Activated naive CD8-positive, alpha-beta T cell treated with anti-CD3 and anti-CD28 coated beads, Interleukin-2, amount 10 ng/mL, durations not matched to agents 7 days and 5 days (primary cell): Measurements from ENCODE around the gene AKAP6. TPM values are rescaled to one million over a fixed set of nuclear protein-coding genes. Genes with fewer than 3 reads are reported as not detected.

Source experiments
- ATAC-seq: fragments of 150-1000 bp; cut with Tn5 transposase; one replicate; pipeline ENCODE4 v1.10.0; 2021; ENCODE audit warnings: low read depth, moderate library complexity
- POLR2A ChIA-PET: fragments of 350-600 bp; sonication (Branson Sonifier 250); formaldehyde crosslinking; loops from one replicate; lab custom pipeline; 2021; ENCODE audit warnings: antibody characterized with exemption; lab: Charles Lee
- DNase-seq: peaks from one replicate; pipeline ENCODE4 v3.0.0; 2021
- H3K27ac Mint-ChIP-seq: one replicate; pipeline ENCODE4 v1.8.0; 2022; ENCODE audit warnings: mild to moderate bottlenecking, mixed read lengths
- H3K27me3 Mint-ChIP-seq: one replicate; pipeline ENCODE4 v1.8.0; 2022; ENCODE audit warnings: mild to moderate bottlenecking, moderate library complexity, mixed read lengths
- H3K36me3 Mint-ChIP-seq: one replicate; pipeline ENCODE4 v1.8.0; 2021; ENCODE audit warnings: mild to moderate bottlenecking, mixed read lengths
- H3K4me1 Mint-ChIP-seq: one replicate; pipeline ENCODE4 v1.8.0; 2021; ENCODE audit warnings: mixed read lengths
- H3K4me3 Mint-ChIP-seq: one replicate; pipeline ENCODE4 v1.8.0; 2022; ENCODE audit warnings: mild to moderate bottlenecking, moderate library complexity, mixed read lengths
- H3K9me3 Mint-ChIP-seq: one replicate; pipeline ENCODE4 v1.8.0; 2021; ENCODE audit warnings: mixed read lengths
- total RNA-seq, 2 experiments: library from RNA; stranded (reverse); gene quantifications; one replicate each; pipeline ENCODE4 v1.2.3, GENCODE V29; 2021

The AKAP6 gene
- total RNA-seq, 2 experiments from 2014 or later = 1.00 to 1.8 TPM

DNA sequence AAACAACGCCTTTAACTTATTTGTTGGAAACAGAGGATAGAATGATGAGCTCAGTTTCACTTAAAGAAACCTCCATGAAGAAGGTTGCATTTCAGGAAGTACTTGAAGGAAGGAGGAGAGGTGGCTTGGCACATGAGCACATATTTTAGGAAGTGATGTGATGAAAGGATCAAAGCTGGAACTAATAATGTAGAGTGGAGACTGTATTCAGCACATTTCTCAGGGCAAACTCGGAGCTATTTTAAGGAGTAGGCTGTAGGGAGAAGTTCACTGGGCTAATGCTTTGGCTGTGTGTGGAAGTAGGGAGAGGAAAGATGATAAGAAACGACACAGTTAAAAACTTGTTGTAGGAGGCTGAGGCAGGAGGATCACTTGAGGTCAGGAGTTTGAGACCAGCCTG is 272.8 kb downstream of the AKAP6 start:
- H3K4me3 Mint-ChIP-seq = no peak overlapping the region
- no peaks in the 10 kb centered on the region for H3K36me3 Mint-ChIP-seq
- H3K27ac Mint-ChIP-seq = no peak overlapping the region
- H3K27me3 Mint-ChIP-seq = no peaks in the 10 kb centered on the region
- DNase-seq = no peak
- no peaks in the 10 kb centered on the region for H3K4me1 Mint-ChIP-seq
- POLR2A ChIA-PET = no interaction called here
- no peak for ATAC-seq
- no peaks in the 10 kb centered on the region for H3K9me3 Mint-ChIP-seq

DNA sequence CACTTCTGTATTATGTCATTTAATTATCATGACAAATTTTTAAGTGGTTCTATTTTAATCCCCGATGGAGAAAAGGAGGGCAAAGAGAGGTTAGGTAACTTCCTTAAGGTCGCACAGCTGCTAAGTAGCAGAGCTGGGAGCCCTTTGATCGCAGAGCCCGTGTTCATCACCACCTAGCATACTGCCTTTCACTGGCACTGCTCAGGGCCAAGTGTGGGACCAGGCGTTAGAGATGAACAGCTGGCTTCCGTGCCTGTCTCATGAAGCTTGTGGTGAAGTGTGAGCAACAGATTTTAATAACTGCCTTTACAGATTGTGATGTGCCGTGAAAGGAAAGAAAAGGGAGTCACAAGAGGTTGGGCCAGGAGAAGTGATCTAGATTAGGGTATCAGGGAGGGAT is 273.6 kb downstream of the AKAP6 start:
- ATAC-seq (no peak), DNase-seq (no peak)
- H3K4me1 Mint-ChIP-seq = no peaks in the 10 kb centered on the region
- POLR2A ChIA-PET = no interaction called here
- H3K9me3 Mint-ChIP-seq = no peaks in the 10 kb centered on the region
- no peak overlapping the region for H3K27ac Mint-ChIP-seq
- H3K36me3 Mint-ChIP-seq = no peaks in the 10 kb centered on the region
- H3K27me3 Mint-ChIP-seq = no peaks in the 10 kb centered on the region
- H3K4me3 Mint-ChIP-seq = no peak overlapping the region

DNA sequence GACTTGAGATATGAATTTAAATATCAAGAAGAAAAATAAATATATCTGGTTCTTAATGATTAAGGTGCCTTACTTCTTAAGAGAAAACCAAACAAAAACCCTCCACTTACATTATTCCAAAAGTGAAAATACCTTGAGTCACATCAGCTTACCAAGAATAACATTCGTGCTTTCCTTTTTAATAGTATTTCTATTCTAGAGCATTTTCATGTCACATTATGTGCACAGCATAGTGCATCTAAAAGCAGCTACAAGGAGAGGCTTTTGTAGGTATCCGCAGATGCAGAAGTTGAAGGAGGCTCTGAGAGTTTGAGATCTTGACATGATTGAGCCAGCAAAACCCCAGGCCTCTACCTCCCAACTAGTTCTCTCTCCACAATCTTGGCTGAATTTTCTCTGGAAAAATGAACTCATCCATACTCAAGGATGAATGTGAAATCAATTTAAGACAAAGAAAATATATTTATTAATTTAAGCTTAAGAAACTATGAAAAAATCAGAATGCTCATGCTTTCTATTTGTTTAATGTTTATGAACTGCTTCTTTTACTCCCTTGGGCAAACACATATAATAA is 275.0 kb downstream of the AKAP6 start:
- H3K36me3 Mint-ChIP-seq = no peaks in the 10 kb centered on the region

DNA sequence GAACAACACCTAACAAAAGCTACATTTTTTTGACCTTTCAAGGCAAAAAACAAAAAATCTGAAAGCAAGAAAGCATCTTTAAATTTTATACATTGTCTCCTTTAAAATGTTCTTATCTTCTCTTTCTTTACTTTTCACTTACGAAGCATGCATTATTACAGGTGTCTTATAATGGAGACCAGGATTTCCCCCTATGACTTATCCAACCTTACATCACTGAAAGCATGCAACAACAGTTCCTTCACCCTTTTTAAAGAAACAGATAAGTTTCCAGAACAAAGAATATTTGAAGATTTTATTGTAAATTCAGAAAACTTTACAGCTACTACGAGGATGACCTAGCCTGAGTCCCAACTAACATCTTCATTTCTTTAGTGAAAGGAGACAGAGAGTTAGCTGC is 277.2 kb downstream of the AKAP6 start:
- no peaks in the 10 kb centered on the region for H3K9me3 Mint-ChIP-seq
- H3K27ac Mint-ChIP-seq = no peak overlapping the region
- no peak for ATAC-seq
- no peak for DNase-seq
- POLR2A ChIA-PET = no interaction called here
- H3K4me1 Mint-ChIP-seq = no peaks in the 10 kb centered on the region
- no peaks in the 10 kb centered on the region for H3K36me3 Mint-ChIP-seq
- no peaks in the 10 kb centered on the region for H3K27me3 Mint-ChIP-seq
- no peak overlapping the region for H3K4me3 Mint-ChIP-seq

More for the DNA sequence above, 275.0 kb downstream of the AKAP6 start:
- DNase-seq = no peak
- no peaks in the 10 kb centered on the region for H3K27me3 Mint-ChIP-seq
- no peak overlapping the region for H3K4me3 Mint-ChIP-seq
- no peak for ATAC-seq
- H3K9me3 Mint-ChIP-seq = no peaks in the 10 kb centered on the region
- H3K4me1 Mint-ChIP-seq = no peaks in the 10 kb centered on the region
- POLR2A ChIA-PET = no interaction called here
- no peak overlapping the region for H3K27ac Mint-ChIP-seq

DNA sequence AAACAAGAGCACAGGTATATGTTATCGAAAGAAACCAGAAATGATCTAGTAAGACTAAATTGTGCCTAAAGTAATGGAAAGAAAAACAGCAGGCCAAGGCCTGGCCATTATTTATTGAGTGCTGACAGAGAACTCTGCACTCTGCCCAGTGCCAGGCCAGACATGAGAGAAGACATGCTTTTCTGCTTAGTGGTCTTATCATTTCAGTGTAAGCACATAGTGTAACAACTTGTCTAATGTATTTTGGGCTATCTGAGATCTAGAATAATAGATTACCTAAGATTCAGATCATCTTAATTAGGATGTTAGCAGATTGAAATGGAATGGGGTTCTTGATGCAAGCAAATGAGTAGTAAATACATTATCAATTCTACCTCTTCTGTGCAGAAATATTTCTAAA is 278.3 kb downstream of the AKAP6 start:
- Mint-ChIP-seq H3K36me3 (no peaks in the 10 kb centered on the region), H3K27ac (no peak overlapping the region), H3K4me3 (no peak overlapping the region), H3K4me1 (no peaks in the 10 kb centered on the region), H3K27me3 (no peaks in the 10 kb centered on the region), H3K9me3 (no peaks in the 10 kb centered on the region)
- ATAC-seq (no peak), DNase-seq (no peak)
- POLR2A ChIA-PET = no interaction called here

DNA sequence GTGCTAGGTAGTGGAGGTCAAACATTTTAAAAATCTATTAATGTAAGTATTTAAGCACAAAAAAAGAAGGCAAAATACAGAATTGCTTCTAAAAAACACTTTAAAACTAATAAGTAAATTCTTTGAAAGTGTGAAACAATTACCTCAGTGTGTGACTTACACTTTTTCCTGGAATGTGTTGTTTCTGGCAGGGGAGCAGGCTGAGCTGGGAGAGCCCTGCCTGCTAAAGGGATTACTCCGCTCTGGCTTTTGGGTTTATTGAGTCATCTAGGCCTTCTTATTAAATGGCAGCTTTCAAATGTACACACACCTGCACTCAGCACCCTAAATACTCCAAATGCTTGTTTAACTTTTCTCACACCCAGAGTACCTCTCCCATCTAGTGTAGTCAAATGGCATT is 279.8 kb downstream of the AKAP6 start:
- POLR2A ChIA-PET = no interaction called here
- peaks cover 2% of the 10 kb centered on the region for H3K27me3 Mint-ChIP-seq
- ATAC-seq = no peak
- no peak overlapping the region for H3K4me3 Mint-ChIP-seq
- no peaks in the 10 kb centered on the region for H3K4me1 Mint-ChIP-seq
- DNase-seq = no peak
- no peaks in the 10 kb centered on the region for H3K9me3 Mint-ChIP-seq
- no peaks in the 10 kb centered on the region for H3K36me3 Mint-ChIP-seq
- no peak overlapping the region for H3K27ac Mint-ChIP-seq

DNA sequence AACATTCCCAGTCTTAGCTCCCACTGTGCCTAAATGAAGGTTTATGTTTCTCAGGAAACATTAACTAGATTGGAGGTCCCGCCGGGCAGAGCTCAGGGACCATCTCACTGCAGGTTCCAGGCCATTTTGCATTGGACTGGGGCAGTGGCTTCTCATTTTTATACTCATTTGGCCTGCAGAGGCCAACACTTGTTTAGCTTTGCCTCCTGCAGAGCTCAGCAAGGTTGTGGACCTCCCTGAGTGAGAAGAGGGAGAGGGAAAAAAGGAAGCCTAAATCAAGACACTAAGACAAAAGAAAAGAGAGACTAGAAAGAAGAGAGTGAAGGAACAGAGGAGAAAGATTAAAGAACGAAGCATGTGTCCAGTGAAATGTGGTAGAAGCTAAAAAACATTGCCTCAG is 280.3 kb downstream of the AKAP6 start:
- Mint-ChIP-seq H3K4me1 (no peaks in the 10 kb centered on the region), H3K27me3 (peaks cover 2% of the 10 kb centered on the region), H3K9me3 (no peaks in the 10 kb centered on the region), H3K36me3 (no peaks in the 10 kb centered on the region), H3K27ac (no peak overlapping the region), H3K4me3 (no peak overlapping the region)
- POLR2A ChIA-PET = interaction anchor here (0.6 kb wide), 1 partner anchor 39 kb away, joined by 6 read pairs; no protein-coding TSS in a partner anchor
- no peak for DNase-seq
- no peak for ATAC-seq

DNA sequence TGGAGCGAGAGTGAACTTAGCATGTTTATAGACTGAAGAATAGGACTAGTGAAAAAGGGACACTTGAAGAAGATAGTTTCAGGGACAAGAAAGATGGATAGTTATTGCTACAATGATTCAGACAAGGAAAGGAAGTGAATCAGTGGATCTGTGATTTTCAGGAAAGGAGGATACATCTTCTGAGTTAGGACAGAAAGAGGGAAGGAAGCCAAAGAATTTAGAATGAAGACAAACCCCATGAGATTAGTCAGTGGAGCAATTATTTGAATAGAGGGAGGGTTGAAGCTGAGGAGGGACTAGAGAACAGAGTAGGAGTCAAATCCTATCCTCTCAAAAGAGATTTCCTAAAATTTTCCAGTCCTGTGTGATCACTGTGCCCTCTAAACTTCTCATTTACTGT is 282.7 kb downstream of the AKAP6 start:
- POLR2A ChIA-PET = no interaction called here
- H3K36me3 Mint-ChIP-seq = no peaks in the 10 kb centered on the region
- H3K9me3 Mint-ChIP-seq = peaks cover 4% of the 10 kb centered on the region
- H3K4me1 Mint-ChIP-seq = no peaks in the 10 kb centered on the region
- no peak overlapping the region for H3K27ac Mint-ChIP-seq
- DNase-seq (no peak), ATAC-seq (no peak)
- H3K4me3 Mint-ChIP-seq = no peak overlapping the region
- H3K27me3 Mint-ChIP-seq = peaks cover 2% of the 10 kb centered on the region

DNA sequence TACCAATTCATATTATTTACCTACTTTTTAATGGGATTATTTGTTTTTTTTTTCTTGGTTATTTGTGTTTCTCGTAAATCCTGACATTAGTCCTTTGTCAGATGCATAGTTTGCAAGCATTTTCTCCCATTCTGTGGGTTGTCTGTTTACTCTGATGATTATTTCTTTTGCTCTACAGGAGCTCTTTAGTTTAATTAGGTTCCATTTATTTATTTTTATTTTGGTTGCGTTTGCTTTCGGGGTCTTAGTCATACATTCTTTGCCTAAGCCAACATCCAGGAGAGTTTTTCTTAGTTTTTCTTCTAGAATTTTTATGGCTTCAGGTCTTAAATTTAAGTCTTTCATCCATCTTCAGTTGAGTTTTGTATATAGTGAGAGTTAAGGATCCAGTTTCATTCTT is 289.9 kb downstream of the AKAP6 start:
- Mint-ChIP-seq H3K9me3 (peaks cover 11% of the 10 kb centered on the region), H3K27me3 (no peaks in the 10 kb centered on the region), H3K36me3 (no peaks in the 10 kb centered on the region), H3K27ac (no peak overlapping the region), H3K4me3 (no peak overlapping the region), H3K4me1 (peaks cover 2% of the 10 kb centered on the region)
- no peak for DNase-seq
- POLR2A ChIA-PET = no interaction called here
- ATAC-seq = no peak

DNA sequence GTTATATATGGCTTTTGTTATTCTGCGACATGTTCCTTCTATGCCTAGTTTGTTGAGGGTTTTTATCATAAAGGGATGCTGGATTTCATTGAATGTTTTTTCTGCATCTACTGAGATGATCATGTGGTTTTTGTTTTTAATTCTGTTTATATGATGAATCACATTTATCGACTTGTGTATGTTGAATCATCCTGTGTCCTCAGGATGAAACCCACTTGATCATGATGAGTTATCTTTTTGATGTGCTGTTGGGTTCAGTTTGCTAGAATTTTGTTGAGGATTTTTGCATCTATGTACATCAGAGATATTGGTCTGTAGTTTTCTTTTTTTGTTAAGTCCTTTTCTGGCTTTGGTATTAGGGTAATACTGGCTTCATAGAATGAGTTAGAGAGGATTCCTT is 291.2 kb downstream of the AKAP6 start:
- H3K9me3 Mint-ChIP-seq = peaks cover 9% of the 10 kb centered on the region
- no peaks in the 10 kb centered on the region for H3K27me3 Mint-ChIP-seq
- no peak overlapping the region for H3K4me3 Mint-ChIP-seq
- no peak overlapping the region for H3K27ac Mint-ChIP-seq
- H3K4me1 Mint-ChIP-seq = peaks cover 2% of the 10 kb centered on the region
- POLR2A ChIA-PET = no interaction called here
- no peaks in the 10 kb centered on the region for H3K36me3 Mint-ChIP-seq
- no peak for DNase-seq
- ATAC-seq = no peak

DNA sequence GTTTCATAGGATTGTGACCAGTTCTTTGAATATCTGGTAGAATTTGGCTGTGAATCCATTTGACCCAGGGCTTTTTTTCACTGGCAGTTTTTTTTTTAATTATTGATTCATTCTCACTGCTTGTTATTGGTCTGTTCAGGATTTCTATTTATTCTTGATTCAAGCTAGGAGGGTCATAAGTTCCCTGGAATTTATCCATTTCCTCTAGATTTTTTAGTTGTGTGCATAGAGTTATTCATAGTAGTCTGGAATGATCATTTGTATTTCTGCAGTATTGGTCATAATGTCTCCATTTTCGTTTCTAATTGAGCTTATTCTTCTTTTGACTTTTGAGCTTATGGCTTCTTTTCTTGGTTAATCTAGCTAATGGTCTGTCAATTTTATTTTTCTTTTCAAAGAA is 291.6 kb downstream of the AKAP6 start:
- POLR2A ChIA-PET = no interaction called here
- H3K27me3 Mint-ChIP-seq = no peaks in the 10 kb centered on the region
- no peaks in the 10 kb centered on the region for H3K36me3 Mint-ChIP-seq
- ATAC-seq = no peak
- no peak overlapping the region for H3K27ac Mint-ChIP-seq
- no peak overlapping the region for H3K4me3 Mint-ChIP-seq
- DNase-seq = no peak
- peaks cover 9% of the 10 kb centered on the region for H3K9me3 Mint-ChIP-seq
- H3K4me1 Mint-ChIP-seq = peaks cover 2% of the 10 kb centered on the region

DNA sequence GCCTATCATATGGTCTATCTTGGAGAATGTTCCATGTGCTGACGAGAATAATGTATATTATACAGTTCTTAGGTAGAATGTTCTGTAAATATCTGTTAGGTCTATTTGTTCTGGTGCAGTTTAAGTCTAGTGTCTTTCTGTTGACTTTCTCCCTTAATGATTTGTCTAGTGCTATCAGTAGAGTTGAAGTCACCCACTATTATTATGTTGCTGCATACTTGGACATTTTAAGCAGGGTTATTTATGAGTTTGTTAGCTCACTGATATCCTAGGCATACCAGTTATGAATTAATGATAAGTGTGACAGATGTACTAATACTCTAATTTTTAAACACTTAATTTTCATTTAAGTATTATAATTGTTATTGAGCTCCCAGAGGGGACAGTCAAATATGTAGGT is 292.5 kb downstream of the AKAP6 start:
- Mint-ChIP-seq H3K27ac (no peak overlapping the region), H3K4me3 (no peak overlapping the region), H3K27me3 (no peaks in the 10 kb centered on the region), H3K4me1 (peaks cover 2% of the 10 kb centered on the region), H3K36me3 (no peaks in the 10 kb centered on the region), H3K9me3 (peaks cover 8% of the 10 kb centered on the region)
- DNase-seq (no peak), ATAC-seq (no peak)
- POLR2A ChIA-PET = no interaction called here

DNA sequence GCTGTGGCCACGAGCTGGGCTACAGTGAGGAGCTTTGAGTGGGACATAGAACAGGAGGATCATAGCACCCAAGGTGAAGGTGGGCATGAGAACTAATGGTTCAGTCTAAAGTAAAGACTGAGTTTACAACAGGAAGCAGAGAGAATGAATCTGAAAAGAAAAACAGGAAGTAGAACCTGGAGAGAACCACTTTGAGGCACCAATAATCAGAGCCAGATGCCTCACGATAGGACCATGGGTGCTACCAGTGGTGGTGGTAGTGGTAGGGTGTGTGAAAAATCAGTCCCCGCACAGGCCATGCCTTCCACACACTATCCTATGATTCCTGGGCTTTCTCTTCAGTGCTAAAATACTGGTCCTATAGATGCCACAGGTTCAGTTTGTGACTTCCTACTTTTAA is 293.6 kb downstream of the AKAP6 start:
- peaks cover 5% of the 10 kb centered on the region for H3K9me3 Mint-ChIP-seq
- no peaks in the 10 kb centered on the region for H3K27me3 Mint-ChIP-seq
- POLR2A ChIA-PET = no interaction called here
- ATAC-seq (no peak), DNase-seq (no peak)
- no peak overlapping the region for H3K4me3 Mint-ChIP-seq
- H3K4me1 Mint-ChIP-seq = peaks cover 5% of the 10 kb centered on the region
- H3K36me3 Mint-ChIP-seq = no peaks in the 10 kb centered on the region
- H3K27ac Mint-ChIP-seq = no peak overlapping the region

DNA sequence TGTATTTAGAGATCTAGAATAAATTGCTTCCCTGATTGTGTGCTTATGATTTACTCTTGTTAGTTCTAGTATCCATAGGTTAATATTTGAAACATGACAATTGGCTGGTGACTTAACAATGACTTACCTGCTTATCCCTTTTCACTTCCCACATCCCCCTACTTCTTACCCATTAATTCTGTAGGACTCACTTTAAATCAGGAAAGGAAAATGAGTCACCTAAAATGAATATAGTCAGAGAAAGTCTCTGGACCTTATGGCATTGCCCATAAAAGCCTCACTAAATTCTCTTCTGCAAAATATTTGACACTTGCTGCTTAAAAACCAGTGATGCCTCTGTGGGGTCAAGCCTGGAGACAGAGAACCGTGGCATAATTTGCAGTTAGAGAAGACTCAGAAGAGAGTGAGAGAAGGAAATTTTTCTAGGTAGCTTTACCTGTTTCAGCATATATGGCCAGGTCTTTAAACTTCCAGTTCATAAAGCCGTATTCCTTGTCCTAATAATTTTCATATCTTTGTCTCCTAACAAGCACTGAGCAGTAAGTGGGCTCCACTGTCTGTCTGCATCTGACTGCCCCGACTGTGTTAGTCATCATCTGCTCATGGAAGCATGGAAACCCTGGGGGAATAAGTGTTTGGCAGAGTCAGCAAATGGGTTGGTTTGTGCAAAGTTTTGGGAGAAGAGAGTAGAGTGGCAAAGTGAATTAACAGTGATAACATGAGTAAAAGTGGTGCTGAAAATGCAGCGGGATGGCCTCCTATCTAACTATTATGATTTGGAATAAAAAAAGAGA is 294.4 kb downstream of the AKAP6 start:
- DNase-seq = no peak
- Mint-ChIP-seq H3K36me3 (no peaks in the 10 kb centered on the region), H3K4me1 (peaks cover 8% of the 10 kb centered on the region), H3K27me3 (no peaks in the 10 kb centered on the region), H3K9me3 (peaks cover 5% of the 10 kb centered on the region), H3K4me3 (no peak overlapping the region), H3K27ac (no peak overlapping the region)
- POLR2A ChIA-PET = no interaction called here
- ATAC-seq = no peak
